Measurements from ENCODE around the gene ZNF274. TPM values are rescaled to one million over a fixed set of nuclear protein-coding genes. Genes with fewer than 3 reads are reported as not detected.
"Not testable (repeated sequence)": the region's sequence is repeated elsewhere in the genome, so short reads cannot be mapped to it uniquely, and the experiment has no call there.

ZNF274 gene
- total RNA-seq = 15.9 and 22.6 TPM in 2 replicates

- peak; percentile 78 for DNase-seq (ENCODE audit: low read depth)
Measured at GRCh38 chr19:58182989-58183816, at the start of gene ZNF274. Gene ZNF274 (plus strand): TSS chr19:58183061. CDS start chr19:58183966, 905 bp downstream.

DNA sequence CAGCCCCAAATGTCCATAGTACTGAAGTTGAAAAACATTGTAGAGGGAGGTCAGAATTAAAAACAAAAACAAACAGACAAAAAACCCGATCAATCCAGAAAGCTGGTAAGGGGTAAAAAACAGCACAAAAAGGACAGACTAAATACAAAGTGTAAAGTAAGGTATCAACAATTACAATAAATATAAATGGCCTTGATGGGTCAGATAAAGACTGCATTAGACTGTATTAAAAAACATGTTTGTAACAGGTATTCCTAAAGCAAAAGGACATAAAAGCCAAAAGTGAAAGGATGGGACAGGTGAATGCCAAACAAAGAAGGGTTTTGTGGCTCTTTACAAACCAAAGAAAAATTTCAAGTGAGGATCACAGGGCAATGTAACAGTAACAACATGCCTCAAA, 48.6 kb upstream of the ZNF274 start:
- no peak for DNase-seq (ENCODE audit: low read depth)

GRCh38 chr19:58145849-58146248, 37.0 kb upstream of the ZNF274 start:
- no peak for DNase-seq (ENCODE audit: low read depth)

DNA sequence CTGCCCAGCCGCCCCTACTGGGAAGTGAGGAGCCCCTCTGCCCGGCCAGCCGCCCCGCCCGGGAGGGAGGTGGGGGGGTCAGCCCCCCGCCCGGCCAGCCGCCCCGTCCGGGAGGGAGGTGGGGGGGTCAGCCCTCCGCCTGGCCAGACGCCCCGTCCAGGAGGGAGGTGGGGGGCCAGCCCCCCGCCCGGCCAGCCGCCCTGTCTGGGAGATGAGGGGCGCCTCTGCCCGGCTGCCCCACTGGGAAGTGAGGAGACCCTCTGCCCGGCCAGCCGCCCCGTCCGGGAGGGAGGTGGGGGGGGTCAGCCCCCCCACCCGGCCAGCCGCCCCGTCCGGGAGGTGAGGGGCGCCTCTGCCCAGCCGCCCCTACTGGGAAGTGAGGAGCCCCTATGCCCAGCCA, 35.4 kb upstream of the ZNF274 start:
- not testable (repeated sequence) for DNase-seq (ENCODE audit: low read depth)

DNA sequence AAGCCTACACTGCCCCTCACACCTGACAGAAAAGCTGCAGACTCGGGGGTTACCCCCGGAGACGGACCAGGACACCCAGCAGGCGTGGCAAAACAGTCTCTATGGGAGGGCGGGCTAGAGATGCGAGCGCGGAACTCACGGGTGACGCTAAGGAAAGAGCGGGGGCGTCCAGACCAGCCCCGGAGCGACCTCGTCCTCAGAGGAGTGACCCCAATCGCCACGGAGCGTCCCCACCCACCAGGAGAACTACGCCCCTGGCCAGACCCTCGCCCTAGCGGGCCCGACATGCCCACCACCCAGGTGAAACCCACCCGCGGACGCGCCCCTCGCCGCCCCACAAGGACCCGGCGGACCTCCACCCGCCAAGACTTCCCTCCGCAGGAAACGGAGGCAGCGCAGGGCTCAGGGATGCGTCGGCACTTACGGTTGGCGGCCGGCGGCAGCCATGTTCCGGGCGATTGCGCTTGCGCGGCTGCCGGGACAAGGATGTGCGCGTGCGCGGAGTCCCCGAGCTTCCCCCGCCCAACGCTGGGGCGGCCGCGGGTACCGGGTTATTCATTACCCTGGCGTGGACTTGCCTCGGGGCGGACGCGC, 32.4 kb upstream of the ZNF274 start, which contains the start of gene ZNF329:
Gene ZNF329 (minus strand): TSS at position 462 of the 594 bp plus-strand sequence. CDS start 21,286 bp downstream, outside the sequence.
- peak; percentile 56 for DNase-seq (ENCODE audit: low read depth)

- DNase-seq (ENCODE audit: low read depth) = no peak
Measured at GRCh38 chr19:58153386-58153785, 29.5 kb upstream of the ZNF274 start.

DNA sequence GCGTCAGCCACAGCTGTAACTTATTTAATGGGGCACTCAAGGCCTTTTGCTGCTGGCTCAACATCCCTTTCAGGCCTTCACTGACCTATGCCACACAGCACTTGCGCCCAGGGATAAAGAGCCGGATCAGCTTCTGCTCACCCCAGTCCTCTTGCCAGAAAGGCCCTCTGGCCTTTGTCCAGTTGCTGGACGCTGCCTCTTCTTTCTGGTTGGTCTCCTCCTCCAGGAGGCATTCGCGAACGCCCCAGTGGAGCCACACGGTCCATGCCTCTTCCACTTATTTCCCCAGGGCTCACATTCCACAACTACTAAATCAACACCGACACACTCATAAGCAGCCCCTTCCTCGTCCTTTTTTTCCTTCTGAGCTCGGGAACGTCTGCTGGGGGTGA, 28.6 kb upstream of the ZNF274 start:
- peak; percentile 31 for DNase-seq (ENCODE audit: low read depth)

- peak; percentile 74 for DNase-seq (ENCODE audit: low read depth)
Measured at GRCh38 chr19:58154679-58155648, 27.9 kb upstream of the ZNF274 start.

GRCh38 chr19:58157045-58157728, 25.7 kb upstream of the ZNF274 start:
- DNase-seq (ENCODE audit: low read depth) = no peak

- no peak for DNase-seq (ENCODE audit: low read depth)
Measured at GRCh38 chr19:58166268-58166667, 16.6 kb upstream of the ZNF274 start.

GRCh38 chr19:58166708-58167280, 16.1 kb upstream of the ZNF274 start:
- no peak for DNase-seq (ENCODE audit: low read depth)

- DNase-seq (ENCODE audit: low read depth) = no peak
Measured at GRCh38 chr19:58170860-58171259, 12.0 kb upstream of the ZNF274 start.

DNA sequence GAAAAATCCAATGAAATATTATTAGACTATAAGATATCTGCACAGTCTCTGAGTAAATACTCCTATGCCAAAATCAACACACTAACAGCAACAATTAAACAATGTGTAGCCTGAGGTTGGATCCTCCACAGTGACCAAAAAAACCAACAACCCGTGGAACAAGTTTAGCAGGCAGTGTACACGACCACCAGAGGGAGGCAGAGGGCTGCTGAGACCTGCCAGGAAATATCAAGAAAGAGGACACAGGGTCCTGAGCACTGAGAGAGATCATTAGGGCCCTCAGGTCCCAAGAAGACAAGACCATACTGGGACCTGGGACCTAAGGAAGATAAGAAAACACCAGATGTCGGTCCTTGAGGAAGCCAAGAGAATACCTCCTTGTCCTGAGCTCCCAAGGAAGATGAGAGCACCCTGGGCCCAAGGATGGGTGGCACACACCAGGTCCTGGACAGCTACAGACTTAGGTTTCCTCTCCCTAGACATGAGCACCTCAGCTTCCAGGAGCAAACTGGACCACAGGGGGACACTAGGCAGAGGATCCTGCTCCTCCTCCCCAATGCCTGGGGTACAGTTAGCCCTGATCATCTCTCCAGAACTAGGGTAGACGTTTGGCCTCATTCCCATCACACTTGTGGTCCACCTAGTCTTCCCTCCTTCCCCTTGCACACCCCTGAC, 822 bp upstream of the ZNF274 start:
- peak; percentile 9 for DNase-seq (ENCODE audit: low read depth)

GRCh38 chr19:58182577-58182988, 278 bp upstream of the ZNF274 start:
- no peak for DNase-seq (ENCODE audit: low read depth)

GRCh38 chr19:58183817-58184215, 955 bp downstream of the ZNF274 start:
- DNase-seq (ENCODE audit: low read depth) = no peak

DNA sequence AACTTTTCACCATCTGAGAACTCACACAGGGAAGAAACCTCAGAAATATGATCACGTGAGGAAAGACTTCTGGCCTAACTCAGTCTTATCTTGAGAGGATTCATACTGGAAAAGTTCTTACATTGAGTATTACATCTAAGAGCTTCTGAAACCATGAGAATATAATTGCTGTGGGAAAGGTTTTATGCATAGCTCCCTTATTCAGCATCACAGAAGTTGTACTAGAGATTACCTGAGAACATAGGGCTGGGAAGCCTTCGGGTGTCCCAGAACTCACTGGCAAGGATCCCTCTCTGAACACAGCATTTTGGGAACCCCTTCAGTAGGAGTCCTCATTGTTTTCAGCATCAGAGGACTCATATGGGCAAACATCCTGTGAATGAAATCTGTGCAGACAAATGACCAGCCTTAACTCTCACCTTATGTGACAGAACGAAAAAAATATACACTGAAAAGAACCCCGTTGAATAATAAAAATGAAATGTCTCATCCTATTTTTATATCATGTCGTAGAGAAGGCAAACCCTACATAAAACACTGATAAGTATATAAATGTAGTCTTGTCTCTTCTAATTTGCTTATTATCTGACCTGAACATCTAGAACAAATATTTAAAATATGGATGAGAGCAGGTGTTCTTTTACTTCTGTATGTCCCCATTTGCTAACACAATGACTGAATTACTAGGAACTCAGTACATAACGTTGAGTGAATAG, 14.2 kb downstream of the ZNF274 start:
- DNase-seq (ENCODE audit: low read depth) = peak; percentile 33

DNA sequence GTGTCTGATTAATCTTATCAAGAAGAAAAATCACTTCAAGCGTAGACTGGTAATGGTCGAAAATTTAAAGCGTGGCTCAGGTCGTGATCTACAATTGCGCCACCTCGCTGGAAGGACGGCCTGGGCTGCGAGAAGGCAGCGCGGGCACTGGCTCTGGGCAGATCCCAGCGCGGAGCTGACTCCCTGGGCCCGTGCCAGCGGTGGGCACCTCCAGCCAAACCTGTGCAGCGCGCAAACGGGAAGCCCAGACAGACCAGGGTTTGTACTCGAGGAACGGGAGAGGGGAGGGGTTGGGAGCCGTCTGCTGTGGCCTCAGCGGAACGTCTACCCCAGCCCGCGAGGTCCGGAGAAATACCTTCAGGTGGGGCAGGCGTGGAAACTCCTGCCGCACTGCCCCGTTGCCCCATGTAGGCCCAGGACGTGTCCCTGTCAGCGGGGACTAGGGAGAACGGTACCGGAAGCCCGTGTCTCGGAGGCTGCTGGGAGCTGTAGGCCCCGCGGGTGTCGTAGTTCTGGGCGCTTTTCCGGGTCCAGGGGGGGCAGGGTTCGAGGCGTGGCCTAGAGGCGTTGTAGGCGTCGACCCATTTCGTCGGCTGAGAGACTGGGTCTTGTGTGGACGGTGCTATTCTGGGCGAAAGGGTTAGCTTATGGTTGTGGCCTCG, 21.1 kb downstream of the ZNF274 start:
- DNase-seq (ENCODE audit: low read depth) = no peak

GRCh38 chr19:58204566-58204965, 21.7 kb downstream of the ZNF274 start:
- DNase-seq (ENCODE audit: low read depth) = no peak

- no peak for DNase-seq (ENCODE audit: low read depth)
Measured at GRCh38 chr19:58209577-58209976, 26.7 kb downstream of the ZNF274 start.
